Fibroblast of lung (primary cell): ENCODE data around the gene PLEKHO2.

Source experiments
- CTCF ChIP-seq, 2 donors: IDR thresholded peaks in 1 of 2; conservative IDR thresholded peaks in 1 of 2; 1 replicate in 1 of 2; 2 replicates in 1 of 2; pipeline ENCODE4 v1.5.1; 2011 to 2012; ENCODE audit warnings: low read length in 2 of 2, control low read depth in 1 of 2, inconsistent platforms in 1 of 2, low read depth in 1 of 2, mild to moderate bottlenecking in 1 of 2
- EZH2 ChIP-seq: IDR thresholded peaks from 2 replicates; pipeline ENCODE4 v1.5.1; 2012; ENCODE audit warnings: low read length, control low read depth, mild to moderate bottlenecking; ENCODE audit errors: missing control alignments

- no peak for TF ChIP-seq CTCF (conservative IDR thresholded peaks at IDR 0.05 in 1 of 2, IDR thresholded peaks at IDR 0.05 in 1 of 2; ENCODE audit: low read depth in 1 of 2, low read length in 2 of 2)
- TF ChIP-seq EZH2: no peak
Measured at GRCh38 chr15:64865126-64865997, 23.6 kb downstream of the PLEKHO2 start.
